ENCODE data around the gene RCVRN.

DNA sequence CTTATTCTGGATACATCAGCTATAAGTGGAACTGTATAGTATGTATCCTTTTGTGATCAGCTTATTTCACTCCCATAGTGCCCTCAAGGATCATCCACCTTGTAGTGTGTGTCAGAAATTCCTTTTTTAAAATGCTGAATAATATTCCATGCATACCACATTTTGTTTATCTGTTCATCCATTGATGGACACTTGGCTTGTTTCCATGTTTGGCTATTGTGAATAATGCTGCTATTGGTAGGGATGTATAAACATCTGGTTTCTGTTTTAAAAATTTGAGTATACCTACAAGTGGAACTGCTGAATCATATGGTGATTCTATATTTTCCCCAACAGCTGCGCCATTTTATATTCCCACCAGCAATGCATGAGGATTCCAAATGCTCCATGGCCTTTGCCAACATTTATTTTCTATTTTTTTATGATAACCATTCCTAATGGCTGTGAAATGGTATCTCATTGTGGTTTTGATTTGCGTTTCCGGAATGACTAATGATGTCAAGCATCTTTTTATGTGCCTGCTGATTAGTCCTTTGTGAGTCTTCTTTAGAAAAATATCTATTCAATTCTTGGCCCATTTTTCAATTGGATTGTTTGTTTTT lies 11.6 kb downstream of the RCVRN start:
- no peak for TF ChIP-seq CTCF (conservative IDR thresholded peaks at IDR 0.05 in 1 of 2, IDR thresholded peaks at IDR 0.05 in 1 of 2; ENCODE audit: extremely low read depth in 1 of 2, insufficient read depth in 1 of 2, low read depth in 1 of 2, low read length in 2 of 2)
- no peak for TF ChIP-seq EZH2 (IDR thresholded peaks at IDR 0.05; ENCODE audit: borderline replicate concordance, low read length)

Measured in mammary epithelial cell (primary cell).